Activated CD4-positive, alpha-beta T cell treated with anti-CD3 and anti-CD28 coated beads for 4 hours (primary cell): ENCODE measurements around the gene BANF1.
"Not testable (repeated sequence)": the region's sequence is repeated elsewhere in the genome, so short reads cannot be mapped to it uniquely, and the experiment has no call there.

ENCODE experiments used
- DNase-seq, 2 donors: peaks; one replicate each; pipeline ENCODE4 v3.0.0-alpha.2; 2020

Gene BANF1

DNA sequence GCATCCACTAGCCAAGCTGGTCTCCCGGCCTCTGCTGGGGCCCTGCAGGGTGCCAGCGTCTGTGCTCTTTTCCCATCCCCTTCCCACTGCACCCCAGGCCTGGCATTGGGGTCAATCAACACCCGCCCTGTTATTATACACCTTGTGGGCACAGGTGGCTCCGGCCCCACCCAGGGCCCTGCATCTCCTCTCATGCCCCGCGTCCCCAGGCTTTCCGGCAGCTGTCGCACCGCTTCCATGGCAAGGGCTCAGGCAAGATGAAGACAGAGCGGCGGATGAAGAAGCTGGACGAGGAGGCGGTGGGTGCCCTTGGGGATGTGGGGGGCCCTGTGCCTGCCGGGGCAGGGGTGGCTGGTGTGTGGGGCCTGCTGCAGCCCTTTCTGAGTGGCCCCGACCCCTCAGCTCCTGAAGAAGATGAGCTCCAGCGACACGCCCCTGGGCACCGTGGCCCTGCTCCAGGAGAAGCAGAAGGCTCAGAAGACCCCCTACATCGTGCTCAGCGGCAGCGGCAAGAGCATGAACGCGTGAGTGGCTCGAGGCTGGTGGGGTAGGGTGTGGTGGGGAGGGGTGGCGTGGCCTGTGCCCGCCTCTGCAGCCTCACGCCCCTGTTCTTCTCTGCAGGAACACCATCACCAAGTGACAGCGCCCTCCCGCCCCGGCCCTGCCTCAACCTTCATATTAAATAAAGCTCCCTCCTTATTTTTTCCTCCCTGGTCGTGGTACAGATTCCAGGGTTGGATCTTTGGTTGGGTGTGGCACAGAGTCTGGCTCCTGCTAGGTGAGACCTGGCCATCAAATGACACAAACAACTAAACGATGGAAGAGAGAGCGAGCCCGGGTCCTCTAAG is 23.7 kb upstream of the BANF1 start:
- DNase-seq: no peak

DNA sequence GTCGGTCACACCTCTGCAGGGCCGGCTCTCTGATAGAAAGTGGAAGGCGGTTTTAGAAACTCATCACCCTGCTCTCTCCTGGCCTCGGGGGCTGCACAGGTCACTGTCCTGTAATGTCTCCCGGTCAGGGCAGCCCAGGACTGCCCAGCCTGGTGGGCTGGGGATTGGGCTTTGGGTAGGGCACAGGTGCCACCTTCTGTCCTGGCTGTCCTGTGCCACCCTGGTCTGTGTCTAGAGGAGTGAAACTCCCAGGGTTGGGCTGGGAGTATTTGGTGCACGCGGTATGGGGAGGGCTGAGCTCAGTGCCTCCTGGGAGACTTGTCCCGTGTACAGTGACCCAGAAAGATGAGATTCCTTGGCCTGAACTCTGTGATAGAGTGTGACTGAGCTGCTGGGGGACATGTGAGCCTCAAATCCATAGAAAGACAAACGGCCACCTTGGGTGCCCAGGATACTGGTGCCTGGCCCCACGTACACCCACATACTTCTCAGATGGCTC is 23.0 kb upstream of the BANF1 start:
- DNase-seq: no peak

DNA sequence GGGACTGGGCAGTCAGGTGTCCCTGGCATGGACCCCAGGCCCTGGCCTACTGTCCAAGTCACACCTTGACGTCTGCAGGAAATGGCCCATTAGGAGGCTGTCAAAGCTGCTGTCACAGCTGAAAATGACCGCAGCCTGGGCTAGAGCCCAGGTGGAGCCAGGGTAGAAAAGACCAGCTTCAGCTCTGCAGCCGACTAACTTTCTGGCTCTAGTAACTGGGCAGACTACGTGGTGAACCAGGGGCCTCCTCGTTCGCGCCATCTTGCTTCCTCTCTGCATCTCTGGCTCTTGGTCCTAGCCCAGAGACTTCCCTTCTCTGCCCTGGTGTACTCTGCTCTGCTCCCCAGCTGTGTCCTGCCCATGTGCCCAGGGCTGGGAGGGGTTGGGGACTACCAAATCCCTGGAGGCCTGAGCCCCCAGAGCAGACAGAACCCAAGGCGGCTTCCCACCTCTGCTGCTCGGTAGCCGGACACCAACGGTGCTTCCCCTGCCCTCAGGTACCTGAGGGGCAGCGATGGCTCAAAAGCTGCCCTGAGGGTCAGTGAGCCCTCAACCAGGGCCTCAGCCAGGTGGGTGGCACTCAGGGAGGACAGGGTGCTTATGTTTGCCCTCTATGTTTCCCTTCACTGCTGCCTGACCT is 21.1 kb upstream of the BANF1 start:
- DNase-seq: no peak

DNA sequence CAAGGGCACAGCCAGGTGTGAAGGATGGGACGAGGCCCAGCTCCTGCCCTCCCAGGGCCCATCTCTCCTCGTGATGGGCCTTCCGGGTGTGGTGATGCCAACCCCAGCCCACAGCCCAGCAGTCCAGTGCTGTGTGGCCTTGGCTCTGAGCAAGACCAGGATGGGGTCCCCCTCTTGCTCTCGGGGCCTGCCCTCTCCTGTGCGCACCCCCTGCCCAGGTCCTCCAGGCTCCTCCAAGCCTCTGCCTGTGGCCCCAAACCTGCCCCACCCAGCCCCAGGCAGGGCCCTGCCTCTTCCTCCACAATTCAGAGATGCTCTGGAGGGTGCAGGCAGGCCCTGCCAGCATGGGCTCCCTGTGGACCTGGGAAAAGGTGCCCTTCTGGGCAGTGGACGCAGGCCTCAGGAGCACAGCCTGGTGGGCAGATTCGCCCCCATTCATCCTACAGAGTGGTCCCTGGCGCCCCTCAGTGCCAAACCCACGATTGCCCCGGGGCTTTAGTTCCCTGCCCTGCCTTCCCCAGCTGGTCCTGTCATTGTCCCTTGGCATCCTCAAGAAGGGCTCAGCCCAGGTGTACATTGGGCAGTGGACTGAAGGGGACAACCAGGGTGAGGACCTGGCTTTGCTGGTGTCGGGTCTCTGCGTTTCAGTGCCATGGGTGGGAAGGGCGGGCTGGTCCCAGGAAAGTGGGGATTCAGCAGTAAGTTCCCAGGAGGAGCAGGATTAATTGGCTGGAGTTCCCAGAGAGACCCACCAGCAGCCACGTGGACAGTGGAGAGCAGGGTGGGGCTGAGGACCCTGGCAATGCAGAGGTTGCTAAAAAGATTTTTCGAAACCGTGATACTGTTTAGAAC is 20.1 kb upstream of the BANF1 start:
- no peak for DNase-seq

DNA sequence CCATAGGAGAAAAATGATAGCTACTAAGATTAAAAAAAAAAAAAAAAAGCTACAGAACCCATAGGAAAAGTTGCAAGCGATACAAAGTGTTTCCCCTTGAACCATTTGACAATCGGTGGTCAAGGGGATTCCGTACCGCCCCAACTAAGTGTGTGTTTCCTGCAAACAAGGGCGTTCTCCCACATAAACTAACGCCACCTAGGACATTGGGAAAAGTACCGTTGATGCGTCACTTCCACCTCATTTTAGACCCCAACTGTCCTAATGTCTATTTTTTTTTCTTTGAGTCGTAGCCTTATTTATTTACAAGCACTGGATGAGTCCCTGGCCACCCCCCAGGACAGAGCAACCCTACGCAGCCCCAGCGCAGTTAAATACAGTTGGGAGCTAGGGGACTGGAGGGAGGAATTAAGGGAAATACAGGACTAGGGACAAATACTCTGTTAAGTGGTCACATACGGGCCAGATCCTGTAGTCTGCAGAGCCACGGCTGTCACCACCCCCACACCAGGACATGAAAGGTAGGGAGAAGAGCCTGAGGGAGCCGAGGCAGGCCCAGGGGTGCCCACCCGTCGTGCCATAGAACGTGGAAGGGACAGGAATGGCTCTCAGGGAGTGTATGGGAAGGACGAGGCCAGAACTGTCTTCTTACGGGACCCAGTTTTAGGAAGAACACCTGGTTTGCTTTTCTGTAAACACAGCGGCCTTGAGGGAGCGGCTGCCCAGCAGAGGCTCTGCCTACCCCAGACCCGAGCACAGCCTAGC is 19.3 kb upstream of the BANF1 start:
- DNase-seq: no peak

DNA sequence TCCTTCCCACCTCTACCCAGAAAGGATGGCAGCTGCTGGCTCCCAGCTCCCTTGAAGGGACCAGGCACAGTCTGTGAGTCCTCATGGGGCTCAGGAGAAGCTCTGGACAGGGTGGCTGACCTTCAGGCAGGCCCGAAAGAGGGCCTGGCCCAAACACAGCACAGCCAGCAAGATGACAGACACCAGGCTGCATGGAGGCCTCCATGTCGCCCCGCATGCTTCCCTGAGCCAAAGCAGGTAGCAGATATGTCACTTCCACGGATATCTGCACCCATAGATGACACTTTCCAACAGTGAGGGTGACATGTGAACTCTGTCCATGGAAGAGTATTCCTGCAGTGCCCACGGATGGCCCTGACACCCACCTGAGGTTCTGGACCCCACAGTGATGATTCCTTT is 18.7 kb upstream of the BANF1 start:
- no peak for DNase-seq

DNA sequence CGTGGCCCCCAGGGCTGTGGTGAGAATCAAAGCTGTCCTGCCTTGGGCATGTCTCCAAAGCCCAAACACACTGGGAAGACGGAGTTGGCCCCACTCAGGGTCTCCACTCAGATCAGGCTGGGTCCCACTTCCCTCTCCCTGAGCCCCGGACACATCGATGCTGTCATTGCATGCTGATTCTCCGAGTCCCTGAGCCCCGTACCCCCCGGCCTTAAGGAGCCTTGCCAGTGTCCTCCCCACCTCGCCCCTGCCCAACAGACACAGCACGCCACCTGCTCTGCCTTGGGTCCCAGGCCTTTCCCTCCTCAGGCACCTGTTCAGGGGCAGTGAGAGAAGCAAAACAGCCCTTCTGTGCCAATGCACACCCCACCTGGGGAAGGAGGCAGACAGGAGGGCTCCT is 15.0 kb upstream of the BANF1 start:
- no peak for DNase-seq

DNA sequence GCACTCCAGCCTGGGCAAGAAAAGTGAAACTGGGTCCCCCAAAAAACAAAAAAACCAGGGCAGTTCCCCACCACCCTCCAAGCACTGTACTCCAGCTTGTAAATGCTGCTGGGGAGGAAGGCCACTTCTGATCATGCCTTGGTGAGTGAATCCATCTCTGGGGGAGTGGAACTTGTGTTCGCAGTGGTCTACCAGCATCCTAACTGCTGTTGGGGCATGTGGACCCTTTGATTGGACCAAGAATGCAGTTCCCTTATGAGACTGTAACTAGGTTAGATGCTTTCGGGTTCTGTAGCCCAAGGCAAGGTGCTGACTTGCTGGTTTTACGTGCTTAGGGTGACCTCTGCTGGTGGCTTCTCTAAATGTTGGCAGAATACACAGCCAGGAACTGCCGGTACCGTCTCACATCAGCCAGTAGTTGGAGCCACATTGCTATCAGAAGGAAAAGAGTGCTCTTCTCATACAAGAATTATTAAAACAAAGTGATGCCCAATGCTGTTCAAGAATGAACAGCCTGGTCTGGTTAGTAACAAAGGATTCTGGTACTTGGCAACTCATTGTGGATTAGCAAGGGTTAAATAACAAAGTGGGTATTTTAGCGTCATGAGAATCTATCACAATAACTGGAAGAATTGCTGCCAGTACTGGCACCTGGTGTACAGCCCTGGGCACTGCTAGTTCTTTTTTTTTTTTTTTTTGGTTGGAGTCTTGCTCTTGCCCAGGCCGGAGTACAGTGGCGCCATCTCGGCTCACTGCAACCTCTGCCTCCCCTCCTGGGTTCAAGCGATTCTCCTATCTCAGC is 13.3 kb upstream of the BANF1 start:
- peak; percentile 87 to 97 for DNase-seq

DNA sequence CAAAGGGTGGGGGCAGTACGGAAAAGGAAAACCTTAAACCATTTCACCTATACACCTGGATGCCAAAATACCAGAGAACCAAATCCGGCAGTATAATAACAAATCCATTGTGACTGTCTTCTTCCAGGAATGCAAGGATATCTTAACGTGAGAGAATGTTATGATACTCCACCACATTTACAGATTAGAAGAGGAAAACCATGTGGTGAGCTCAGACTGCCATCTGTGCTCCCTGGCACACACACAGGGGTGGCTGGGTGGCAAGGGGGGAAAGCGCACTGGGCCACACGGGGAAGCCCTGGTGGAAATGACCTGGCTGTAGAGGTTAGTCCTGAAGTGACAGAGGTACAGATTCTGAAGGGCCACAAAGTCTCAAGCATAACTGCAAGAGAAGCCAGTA is 10.2 kb upstream of the BANF1 start:
- DNase-seq: no peak

DNA sequence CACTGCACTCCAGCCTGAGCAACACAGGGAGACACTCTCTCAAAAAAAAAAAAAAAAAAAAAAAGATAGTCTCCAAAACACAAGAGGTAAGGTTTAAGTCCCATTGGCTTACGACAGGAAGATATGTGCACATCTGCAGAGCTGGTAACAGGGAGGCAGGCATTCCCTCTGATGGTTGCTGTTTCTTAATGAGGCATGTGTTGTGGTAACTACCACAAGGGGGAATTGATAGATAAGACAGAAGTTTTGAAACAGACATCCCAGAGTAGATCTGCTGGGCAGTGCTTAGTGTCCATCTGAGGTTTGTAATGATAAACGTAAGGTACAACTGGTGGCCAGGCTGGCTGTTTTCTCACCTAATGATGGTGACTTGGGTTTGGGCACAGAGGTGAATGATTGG is 5.0 kb upstream of the BANF1 start:
- DNase-seq: no peak

DNA sequence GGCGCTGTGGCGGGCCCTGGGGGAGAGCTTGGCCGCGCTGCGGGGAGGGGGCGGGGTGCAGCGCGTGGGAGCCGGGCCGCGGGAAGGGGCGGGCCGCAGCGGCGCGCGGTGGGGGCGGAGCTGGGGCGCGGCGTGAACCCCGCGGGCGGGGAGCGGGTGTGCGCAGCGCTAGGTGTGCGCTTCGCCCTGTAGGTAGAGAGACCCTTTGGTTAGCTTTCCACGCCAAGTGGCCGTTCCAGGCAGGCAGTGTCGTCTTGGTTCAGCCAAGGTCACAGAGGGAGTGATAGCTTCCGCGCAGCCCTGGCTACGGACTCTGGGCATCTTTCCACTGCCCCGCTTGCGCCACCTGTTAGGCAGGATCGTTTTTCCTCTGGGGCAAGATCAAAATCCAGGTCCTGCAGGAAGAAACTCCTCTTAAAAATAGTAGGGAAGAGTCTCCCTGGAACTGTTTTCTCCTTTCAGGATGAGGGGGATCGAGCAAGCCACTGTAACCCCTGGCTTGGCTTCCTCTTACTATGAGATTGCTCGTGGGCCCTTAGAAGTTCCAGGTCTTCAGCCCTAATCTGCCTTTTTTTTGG is 434 bp downstream of the BANF1 start:
- DNase-seq: no peak

DNA sequence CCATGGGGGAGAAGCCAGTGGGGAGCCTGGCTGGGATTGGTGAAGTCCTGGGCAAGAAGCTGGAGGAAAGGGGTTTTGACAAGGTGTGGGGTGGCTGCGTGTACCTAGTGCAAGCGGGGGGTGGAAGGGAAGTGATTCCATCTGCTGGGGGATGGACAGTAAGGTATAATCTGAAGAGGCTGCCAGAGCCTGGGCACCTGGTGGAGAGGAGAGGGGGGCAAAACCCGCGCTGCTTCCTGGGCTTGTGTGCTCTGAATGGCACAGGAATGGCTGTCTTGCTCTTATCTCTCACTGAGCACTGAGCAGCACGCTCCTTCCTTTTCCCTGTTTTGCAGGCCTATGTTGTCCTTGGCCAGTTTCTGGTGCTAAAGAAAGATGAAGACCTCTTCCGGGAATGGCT is 988 bp downstream of the BANF1 start:
- no peak for DNase-seq

DNA sequence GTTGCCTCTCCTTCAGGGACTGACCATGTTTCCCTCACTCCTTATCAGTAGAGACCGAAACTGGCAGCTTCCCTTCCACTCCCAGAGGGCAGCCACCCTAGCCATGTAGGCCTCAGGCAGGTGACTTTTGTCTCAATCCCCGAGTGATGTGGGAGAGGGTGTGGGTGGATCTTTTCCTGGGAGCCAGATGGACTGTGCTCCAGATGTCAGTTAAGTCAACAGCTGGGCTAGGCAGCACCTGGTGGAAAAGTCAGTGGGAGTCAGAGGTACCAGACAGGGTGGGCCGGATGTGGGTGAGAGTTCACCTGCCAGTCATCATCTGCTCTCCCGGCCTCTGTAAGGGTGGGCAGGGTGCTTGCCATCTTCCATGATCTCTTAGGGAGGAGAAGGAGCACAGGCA is 1.9 kb downstream of the BANF1 start:
- DNase-seq: no peak

DNA sequence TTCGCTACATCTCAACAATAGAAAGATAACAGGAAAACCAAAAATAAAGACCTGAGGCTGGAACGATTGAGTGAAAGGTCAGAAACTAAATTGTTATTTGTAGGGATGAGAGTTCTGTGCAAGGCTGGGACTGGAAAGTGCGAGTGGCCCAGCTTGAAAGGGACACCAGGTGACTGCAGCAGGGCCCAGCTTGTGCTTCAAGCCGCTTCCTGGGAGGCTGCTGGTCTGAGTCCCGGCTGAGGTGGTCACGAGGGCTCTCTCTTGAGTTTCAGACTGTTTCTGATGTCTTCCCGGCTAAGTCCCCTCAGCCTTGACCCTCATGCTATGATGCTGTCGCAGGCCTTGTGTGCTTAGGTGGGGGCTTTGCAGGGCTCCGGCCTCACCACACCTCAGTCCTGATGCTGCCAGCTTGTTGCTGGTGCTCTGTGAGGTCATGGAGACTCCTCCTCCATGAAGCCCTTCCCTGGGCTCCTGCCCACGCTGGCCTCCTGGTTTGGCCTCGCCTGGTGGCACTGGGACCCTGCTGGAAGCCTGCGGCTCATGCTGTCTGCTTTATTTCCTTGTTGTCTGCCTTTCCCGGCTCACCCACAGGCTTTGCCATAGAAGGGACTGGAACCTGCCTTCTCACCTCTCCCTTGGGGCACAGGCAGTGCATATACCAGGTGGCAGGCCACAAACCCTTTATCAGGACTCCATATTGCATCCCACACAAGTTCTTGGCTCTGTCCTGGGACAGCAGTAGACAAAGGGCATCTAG is 4.0 kb downstream of the BANF1 start:
- DNase-seq: no peak

DNA sequence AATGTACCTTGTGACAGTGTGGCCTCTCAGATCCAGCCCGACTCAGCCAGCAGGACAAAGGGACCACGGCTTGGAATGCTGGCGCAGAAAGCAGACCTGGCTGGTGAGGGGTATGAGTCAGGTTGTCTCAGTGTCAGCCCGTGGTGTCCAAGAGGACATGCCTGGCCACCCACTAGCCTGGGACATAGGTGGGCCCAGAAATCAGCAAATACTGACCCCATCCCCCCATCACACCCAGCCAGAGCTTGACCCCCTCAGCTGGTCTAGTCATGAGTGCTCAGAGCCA is 4.5 kb downstream of the BANF1 start:
- DNase-seq: no peak

DNA sequence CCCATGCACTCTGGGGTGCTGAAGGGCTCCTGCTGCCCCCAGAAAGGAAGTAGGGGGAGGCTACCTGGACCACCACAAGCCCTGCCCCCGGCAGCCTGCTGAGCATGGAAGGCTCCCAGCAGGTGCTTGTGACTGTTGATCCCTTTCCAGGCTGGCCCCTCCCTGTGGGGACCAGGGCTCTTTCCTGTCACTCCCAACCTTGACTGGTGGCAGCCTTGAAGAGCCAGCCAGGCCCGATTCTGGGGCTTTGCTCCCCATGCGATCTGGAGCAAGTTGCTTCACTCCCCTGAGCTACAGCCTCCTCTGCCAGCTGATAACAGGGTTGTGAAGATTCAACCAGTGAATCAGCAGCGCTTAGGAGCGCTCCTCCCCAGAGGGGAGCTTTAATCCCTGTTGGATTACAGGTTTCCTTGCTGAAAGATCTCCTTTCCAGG is 4.9 kb downstream of the BANF1 start:
- no peak for DNase-seq

DNA sequence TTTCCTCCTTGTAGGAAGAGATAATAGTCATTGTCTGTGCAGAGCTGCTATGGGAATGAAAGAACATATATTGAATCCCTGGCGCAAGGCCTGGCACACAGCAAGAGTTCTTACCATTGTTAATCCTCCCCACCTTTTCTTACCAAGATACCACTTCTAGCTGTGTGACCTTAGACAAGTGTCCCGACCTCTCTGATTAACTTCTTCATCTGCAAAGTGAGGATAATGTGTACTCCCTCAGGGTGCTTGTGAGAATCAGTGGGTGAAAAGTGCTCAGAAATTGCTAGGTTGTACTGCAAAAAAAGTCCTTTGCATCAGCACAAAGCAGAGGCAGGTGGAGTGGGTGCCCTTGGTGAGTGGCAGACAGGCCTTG is 5.8 kb downstream of the BANF1 start:
- DNase-seq: no peak

DNA sequence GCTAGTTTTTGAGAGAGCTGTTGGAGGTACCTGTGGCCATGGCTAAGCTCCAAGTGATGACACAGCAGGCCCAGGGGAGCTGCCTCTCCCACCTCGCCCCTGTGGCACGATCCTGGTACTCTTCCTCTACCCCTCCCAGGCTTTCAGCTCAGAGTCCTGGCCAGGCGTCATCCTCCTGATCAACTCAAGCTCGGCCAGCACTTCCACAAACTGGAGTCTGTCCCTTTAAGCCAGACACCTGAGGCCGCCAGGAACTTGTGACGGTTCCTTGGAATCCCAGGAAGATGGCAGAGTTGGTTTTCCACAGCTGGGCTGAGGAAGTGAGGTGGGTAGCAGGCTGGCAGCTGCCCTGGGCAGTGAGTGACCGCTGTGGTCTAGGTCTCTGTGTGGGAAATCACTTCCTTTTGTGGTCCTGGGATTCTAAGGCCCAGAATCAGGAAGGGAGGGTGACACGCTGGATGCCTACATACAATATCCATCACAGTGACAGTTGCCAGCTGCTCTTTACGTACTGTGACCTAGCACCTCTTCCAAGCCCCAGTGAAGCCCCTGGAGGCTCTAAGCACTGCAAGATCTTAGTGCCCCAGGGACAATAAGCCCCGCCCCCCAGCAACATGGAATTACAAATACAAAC is 6.3 kb downstream of the BANF1 start:
- no peak for DNase-seq

DNA sequence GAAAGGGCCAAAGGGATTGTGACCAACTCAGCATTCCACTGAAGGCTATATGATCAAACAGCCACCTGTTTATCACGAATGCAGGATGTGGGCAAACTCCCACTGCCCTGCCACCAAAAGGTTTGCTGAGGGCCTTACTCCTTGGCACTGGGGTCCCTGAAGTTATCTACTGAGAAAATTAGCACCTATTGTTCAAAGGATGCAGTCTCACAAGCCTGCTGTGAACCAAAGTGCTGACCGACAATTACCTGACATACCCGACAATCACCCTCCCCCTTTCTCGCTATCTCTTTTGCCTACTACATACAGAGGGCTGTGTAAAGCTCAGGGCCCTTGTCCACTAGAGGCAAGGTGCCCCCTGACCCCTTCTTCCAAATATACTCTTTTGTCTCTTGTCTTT is 7.7 kb downstream of the BANF1 start:
- not testable (repeated sequence) for DNase-seq

DNA sequence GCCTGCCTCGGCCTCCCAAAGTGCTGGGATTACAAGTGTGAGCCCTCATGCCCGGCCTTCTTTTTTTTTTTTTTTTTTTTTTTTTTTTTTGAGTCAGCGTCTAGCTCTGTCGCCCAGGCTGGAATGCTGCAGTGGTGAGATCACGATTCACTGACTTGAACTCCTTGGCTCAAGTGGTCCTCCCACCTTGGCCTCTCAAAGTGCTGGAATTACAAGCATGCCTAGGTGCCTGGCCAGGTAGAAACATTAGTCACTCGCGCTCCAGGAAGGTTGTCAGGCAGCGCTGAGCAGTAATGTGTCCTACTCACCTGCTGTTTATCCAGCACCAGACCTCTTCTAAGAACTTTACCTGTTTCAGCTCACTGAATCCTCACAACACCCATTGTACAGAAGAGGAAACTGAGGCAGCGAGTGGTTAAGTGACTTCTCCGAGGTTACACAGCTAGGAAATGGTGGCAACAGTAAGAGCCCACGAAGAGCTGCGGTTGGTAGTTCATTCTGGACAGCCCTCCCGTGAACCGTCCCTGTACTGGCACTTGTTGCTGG is 9.0 kb downstream of the BANF1 start:
- no peak for DNase-seq
